ENCODE data around the gene APOBEC2. TPM values are rescaled to one million over a fixed set of nuclear protein-coding genes. Genes with fewer than 3 reads are reported as not detected.

The APOBEC2 gene
- total and polyA plus RNA-seq, 9 of the 15 experiments (the other 6 are each of a cell fraction or from before 2014, with no cell fraction given), result 0.25 to 1.6 TPM; not detected in 7

GRCh38 chr6:41063884-41064285 lies 10.9 kb downstream of the APOBEC2 start (continued):
- TF ChIP-seq E2F4 (CRISPR knock-in tag; IDR thresholded peaks at IDR 0.05; ENCODE audit: low read depth), result no peak
- TF ChIP-seq STAG1 (CRISPR knock-in tag; IDR thresholded peaks at IDR 0.05; ENCODE audit: borderline replicate concordance), result no peak
- TF ChIP-seq MYNN (IDR thresholded peaks at IDR 0.05), result no peak
- TF ChIP-seq MYNN (CRISPR knock-in tag; IDR thresholded peaks at IDR 0.05), result no peak
- TF ChIP-seq FOXP1 (CRISPR knock-in tag; IDR thresholded peaks at IDR 0.05), result no peak
- no peak for TF ChIP-seq GTF3C2 (IDR thresholded peaks at IDR 0.05; ENCODE audit: borderline replicate concordance, extremely low read depth, insufficient read length)
- no peak for TF ChIP-seq ZFP36 (IDR thresholded peaks at IDR 0.05; ENCODE audit: low read depth, low read length, partially characterized antibody)
- TF ChIP-seq ZNF583 (CRISPR knock-in tag; IDR thresholded peaks at IDR 0.05), result no peak
- TF ChIP-seq PHB2 (IDR thresholded peaks at IDR 0.05; ENCODE audit: low read depth), result no peak
- no peak for TF ChIP-seq UBTF (IDR thresholded peaks at IDR 0.05; ENCODE audit: borderline replicate concordance in 1 of 2, low read depth in 2 of 2, low read length in 2 of 2)
- TF ChIP-seq POU5F1 (IDR thresholded peaks at IDR 0.05; ENCODE audit: borderline replicate concordance, low read depth, low read length, partially characterized antibody), result no peak

All from K562 (cell line).